ENCODE measurements around the gene IFT172.

- no peak for TF ChIP-seq CTCF (IDR thresholded peaks at IDR 0.05)
- TF ChIP-seq POLR2A (IDR thresholded peaks at IDR 0.05), result no peak
These were observed 53.9 kb downstream of the IFT172 start for GRCh38 chr2:27435628-27436027.

Data from uterus (tissue), 2 donors.